Measurements from ENCODE around the gene MAP7.

- TF ChIP-seq CTCF (IDR thresholded peaks at IDR 0.05) (no peak), POLR2A (IDR thresholded peaks at IDR 0.05) (no peak)
Observed at GRCh38 chr6:136598048-136598447, 47.8 kb upstream of the MAP7 start.
